ENCODE results near the gene CASR.

The CASR gene

DNA sequence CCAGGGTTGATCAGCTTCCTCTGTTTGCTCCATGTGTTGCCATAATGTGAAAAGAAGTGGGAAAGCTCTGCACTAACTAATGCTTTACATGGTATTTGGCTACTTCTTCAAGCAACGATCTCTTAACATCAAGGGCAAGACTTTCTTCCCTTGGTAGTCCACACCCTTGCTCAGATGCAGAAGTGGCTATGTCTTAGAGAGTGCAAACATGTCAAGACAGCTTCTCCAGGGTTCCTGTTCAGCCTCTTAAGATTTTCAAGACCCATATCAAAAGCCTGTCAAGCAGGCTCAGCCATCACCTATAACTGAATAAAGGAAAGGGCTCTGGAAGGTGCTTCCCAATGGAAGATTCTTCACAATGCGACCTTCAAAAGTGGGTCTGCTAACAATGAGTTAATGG, 76.7 kb downstream of the CASR start:
- no peak for DNase-seq

DNA sequence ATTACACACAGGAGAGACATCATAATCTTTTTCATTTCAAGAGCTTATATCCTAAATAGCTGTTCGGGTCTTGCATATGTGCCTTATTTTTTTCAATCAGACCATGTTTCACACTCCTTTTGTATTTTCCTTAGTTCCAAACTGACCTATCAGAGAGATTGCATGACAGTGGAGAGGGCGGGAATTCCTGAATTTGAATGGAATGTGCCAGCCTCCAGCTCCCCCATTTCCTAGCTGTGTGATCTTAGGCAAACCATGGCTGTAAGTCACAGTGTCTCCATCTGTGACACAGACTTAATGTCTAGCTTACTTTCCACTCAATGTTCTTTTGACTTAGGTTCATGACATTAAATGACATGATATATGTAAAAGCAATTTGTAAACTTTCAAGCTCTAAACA, 79.6 kb downstream of the CASR start:
- no peak for DNase-seq

DNA sequence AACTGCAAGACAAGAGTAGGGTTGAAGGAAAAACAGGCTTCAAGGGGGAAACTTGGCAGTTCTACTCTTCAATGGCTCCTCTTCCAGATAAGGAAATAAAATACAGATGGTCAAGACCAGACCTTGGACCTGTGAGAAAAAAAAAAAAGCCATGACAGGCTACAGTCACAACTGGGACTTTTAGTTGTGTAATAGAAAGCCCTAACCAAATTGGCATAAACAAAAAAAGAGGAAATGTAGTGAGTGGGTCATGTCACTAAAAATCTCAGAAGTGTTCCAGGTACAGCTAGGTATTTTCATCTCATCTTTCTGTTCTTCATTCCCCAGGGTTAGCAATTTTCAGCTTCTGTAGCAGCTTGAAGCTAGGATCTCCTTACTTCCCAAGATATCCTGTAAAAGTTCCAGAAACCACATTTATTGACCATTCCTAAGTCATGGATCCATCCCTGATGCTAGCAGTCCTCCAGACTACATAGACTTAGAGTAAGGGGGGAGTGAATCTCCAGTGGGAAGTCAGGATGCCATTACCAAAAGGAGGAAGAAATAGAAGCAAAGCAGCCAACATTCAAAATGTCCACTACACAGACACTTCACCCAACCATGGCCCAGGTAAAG, 80.6 kb downstream of the CASR start:
- no peak for DNase-seq

GRCh38 chr3:122265957-122266356, 82.5 kb downstream of the CASR start:
- DNase-seq, result no peak

- DNase-seq, result no peak
Measured at GRCh38 chr3:122268257-122269024, 85.0 kb downstream of the CASR start.

DNA sequence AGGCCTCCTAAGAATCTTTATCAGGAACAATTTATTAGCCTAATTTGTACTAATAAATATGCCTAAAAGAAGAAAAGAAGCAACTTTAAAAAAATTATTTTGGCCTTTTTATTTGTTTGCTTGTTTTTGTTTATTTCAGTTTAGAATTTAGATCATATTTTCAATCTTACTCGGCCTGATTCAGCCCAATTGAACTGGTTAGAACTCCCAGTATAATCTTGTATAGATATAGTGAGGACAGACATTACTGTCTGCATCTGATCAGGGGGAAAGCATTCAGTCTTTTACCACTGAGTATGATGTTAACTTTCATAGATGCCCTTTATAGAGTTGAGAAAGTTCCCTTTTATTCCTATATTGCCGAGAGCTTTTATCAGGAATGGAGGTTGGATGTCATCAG, 85.6 kb downstream of the CASR start:
- no peak for DNase-seq

- DNase-seq, result no peak
Measured at GRCh38 chr3:122271246-122271898, 87.9 kb downstream of the CASR start.

DNA sequence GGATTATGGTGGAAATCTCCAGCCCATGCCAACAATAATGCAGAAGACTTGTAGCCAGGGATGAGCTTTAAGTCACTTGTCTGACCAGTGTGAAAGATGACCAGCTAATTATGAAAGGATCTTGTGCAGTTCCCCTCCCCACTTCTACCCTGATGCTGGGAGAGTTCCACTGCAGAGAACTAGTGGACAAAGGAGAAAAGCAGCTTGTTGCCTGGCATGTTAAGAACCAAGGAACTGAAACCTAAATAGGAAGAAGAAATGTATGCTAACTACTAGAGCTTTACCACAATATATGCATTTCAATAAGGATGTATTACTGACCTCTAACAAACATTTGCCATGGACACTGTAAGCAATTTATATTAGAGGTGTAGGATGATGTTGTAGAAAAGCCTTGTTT, 89.4 kb downstream of the CASR start:
- DNase-seq, result no peak

DNA sequence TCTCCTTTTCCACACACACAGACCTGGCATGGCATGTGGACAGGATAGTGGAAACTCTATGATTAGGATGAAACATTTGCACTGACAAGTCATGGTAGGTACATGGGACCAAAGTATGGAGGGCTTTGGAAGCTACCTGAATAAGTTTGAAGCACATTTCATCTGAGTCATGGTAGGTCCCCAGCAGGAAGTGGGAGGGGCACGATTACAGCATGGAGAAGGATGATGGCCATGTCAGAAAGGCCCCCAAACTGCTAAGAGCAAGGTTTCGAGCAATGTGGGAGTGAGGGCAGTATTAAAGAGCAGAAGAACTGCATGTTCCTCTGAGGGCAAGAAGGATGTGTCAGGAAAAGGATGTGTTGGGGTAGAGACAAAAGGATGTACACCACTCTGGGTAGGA, 90.0 kb downstream of the CASR start:
- no peak for DNase-seq

GRCh38 chr3:122281891-122282290, 98.4 kb downstream of the CASR start:
- no peak for DNase-seq

DNA sequence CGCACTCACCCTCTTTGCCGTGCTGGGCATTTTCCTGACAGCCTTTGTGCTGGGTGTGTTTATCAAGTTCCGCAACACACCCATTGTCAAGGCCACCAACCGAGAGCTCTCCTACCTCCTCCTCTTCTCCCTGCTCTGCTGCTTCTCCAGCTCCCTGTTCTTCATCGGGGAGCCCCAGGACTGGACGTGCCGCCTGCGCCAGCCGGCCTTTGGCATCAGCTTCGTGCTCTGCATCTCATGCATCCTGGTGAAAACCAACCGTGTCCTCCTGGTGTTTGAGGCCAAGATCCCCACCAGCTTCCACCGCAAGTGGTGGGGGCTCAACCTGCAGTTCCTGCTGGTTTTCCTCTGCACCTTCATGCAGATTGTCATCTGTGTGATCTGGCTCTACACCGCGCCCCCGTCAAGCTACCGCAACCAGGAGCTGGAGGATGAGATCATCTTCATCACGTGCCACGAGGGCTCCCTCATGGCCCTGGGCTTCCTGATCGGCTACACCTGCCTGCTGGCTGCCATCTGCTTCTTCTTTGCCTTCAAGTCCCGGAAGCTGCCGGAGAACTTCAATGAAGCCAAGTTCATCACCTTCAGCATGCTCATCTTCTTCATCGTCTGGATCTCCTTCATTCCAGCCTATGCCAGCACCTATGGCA, 100.5 kb downstream of the CASR start:
- DNase-seq, result no peak

DNA sequence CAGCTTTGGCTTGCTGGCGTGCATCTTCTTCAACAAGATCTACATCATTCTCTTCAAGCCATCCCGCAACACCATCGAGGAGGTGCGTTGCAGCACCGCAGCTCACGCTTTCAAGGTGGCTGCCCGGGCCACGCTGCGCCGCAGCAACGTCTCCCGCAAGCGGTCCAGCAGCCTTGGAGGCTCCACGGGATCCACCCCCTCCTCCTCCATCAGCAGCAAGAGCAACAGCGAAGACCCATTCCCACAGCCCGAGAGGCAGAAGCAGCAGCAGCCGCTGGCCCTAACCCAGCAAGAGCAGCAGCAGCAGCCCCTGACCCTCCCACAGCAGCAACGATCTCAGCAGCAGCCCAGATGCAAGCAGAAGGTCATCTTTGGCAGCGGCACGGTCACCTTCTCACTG, 101.0 kb downstream of the CASR start:
- no peak for DNase-seq

DNA sequence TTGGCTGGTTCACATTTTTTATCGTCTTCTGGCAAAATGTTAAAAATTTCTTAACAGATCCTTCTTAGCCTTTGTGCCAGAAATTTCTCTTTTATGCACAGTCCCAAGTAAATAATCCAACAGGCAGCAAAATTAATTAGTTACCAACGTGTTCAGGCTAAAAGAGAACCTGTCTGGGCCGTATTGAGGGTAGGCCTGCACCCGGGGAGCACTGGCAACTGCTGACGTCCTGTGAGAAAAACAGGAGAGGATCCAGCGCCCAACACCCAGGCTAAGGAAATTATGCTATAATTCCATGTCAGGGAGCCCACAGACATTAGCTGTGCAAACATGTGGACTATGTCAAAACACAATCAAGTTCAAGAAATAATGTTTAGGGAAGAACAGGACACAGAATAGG, 110.9 kb downstream of the CASR start:
- DNase-seq, result no peak

- no peak for DNase-seq
Measured at GRCh38 chr3:122295266-122296062, 112.0 kb downstream of the CASR start.

GRCh38 chr3:122298239-122298638, 114.8 kb downstream of the CASR start:
- DNase-seq, result no peak

DNA sequence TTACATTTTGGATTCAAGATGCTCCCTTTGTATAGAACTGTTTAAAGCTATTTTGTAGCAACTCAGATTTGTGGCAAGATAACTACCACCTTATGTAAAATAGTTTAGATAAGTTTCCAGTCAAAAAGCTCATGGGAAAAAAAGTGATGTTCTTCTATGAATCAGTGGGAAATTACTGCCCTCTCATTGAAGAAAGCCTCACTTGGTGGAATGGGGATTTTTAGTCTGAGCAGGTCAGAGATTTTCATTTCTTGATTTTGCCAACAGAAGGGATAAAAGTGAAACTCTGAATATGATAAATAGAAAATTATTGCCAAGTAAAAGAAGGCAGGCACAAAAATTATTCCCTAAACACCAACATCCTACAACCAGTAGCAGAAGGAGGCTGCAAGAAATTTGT, 115.7 kb downstream of the CASR start:
- DNase-seq, result no peak

DNA sequence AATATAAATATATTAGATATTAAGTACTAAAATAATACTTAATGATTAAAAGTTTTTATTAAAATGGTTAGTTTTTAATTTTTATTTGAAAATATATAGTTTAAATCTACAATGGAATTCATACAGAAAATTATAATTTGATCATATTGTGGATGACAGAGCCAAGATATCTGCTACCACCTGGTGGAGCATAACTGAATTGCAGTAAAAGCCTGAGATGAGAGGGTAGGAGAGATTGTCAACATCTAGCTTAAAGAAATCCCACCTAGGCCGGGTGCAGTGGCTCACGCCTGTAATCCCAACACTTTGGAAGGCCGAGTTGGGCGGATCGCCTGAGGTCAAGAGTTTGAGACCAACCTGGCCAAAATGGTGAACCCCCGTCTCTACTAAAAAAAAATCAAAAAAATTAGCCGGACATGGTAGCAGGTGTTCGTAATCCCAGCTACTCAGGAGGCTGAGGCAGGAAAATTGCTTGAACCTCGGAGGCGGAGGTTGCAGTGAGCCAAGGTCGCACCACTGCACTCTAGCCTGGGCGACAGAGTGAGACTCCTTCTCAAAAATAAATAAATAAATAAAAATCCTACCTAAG, 116.5 kb downstream of the CASR start:
- DNase-seq, result no peak

DNA sequence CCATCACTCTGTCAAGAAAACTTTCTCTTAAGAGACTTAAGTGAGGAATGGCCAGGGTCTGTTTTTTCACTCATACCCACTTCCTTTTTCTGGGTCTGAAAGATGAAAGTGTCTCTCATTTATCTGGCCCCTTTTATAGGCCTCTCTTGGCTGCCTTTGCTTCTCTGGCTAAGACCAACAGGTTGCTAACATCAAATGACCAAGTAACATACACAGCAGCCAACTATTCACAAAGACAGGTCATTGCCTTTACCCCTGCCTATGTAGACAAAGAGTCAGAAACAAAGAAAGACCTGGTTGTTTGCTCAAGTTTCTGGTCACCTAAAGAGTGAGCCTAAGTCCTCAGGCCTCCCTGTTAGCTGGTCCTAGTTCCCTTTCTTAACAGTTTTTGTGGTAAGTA, 117.6 kb downstream of the CASR start:
- DNase-seq, result no peak

- DNase-seq, result no peak
Measured at GRCh38 chr3:122305818-122306621, 122.6 kb downstream of the CASR start.

GRCh38 chr3:122306622-122306953, 123.1 kb downstream of the CASR start:
- DNase-seq, result no peak

DNA sequence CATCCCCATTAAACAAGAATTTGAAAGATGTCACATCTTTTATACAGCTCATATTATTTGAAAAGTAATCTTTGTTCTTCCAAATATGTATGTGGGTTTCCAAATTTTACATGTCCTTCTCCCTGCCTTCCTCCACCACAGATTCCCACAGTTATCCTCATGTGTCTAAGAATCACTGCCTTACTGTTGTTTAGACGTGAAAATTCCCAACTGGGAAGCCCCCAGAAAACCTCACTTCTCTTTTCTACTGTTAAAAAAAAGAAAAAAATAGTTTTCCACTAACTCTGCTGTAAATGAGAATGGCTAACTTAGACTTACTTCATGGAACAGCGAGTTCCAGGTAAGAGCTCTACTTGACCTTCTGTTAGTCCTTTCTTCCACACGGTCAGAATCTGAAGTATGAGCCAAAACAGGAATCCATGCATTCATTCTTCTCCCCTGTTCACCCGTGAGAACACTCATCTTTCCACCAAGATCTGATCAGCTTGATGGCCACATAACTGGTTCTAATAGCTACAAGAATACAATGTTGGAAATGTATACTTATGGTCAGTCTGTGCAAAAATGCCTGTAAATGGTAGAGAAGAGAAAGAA, 123.7 kb downstream of the CASR start:
- no peak for DNase-seq
